Endothelial cell of umbilical vein (primary cell): ENCODE results near the gene IQCH. TPM values are rescaled to one million over a fixed set of nuclear protein-coding genes. Genes with fewer than 3 reads are reported as not detected.

Experiments used
- BruUV-seq: library from RNA; stranded (reverse); fragments of 400-500 nt; replicated peaks from 2 replicates; lab custom pipeline; 2021; lab: Mats Ljungman, UMichigan
- CTCF ChIA-PET: fragments of 300-600, 350-600 bp; sonication (Branson Sonifier 250); formaldehyde crosslinking; loops from one replicate; lab custom pipeline; 2021; ENCODE audit warnings: antibody characterized with exemption, inconsistent platforms; lab: Charles Lee
- POLR2A ChIA-PET: fragments of 300-600, 350-600 bp; sonication (Branson Sonifier 250); formaldehyde crosslinking; loops from one replicate; lab custom pipeline; 2021; ENCODE audit warnings: antibody characterized with exemption, inconsistent platforms; lab: Charles Lee
- DNase-seq: peaks from one replicate; pipeline ENCODE4 v3.0.0-alpha.2; 2011; ENCODE audit warnings: low read depth, low spot score
- FAIRE-seq: peaks from 2 replicates; lab custom pipeline; 2011; peaks lifted over from hg19 to GRCh38; lab: Jason Lieb, UNC
- H2AFZ ChIP-seq: 2 replicates; pipeline ENCODE4 v1.6.0; 2012; ENCODE audit warnings: low read depth, low read length, control low read depth, inconsistent platforms
- H3K27ac ChIP-seq: 2 replicates; pipeline ENCODE4 v1.5.1; 2011; ENCODE audit warnings: low read depth, mild to moderate bottlenecking, control low read depth, low read length, moderate library complexity; ENCODE audit not compliant: insufficient read depth
- H3K27me3 ChIP-seq, 2 experiments: 2 replicates each; pipeline versions ENCODE4 v1.6.0 to v1.6.1; 2011; ENCODE audit warnings: low read length in 2 of 2, mixed read lengths in 1 of 2; ENCODE audit not compliant: control insufficient read depth in 2 of 2, insufficient read depth in 2 of 2
- H3K36me3 ChIP-seq, 2 experiments: 2 replicates in 1 of 2; 3 replicates in 1 of 2; pipeline ENCODE4 v1.5.1; 2011; ENCODE audit warnings: low read length in 2 of 2, mild to moderate bottlenecking in 1 of 2, moderate library complexity in 1 of 2; ENCODE audit not compliant: control insufficient read depth in 2 of 2, insufficient read depth in 2 of 2; ENCODE audit errors: extremely low read depth in 1 of 2
- H3K4me1 ChIP-seq: 3 replicates; pipeline ENCODE4 v1.5.1; 2011; ENCODE audit warnings: mild to moderate bottlenecking, low read length; ENCODE audit not compliant: control insufficient read depth, insufficient read depth; ENCODE audit errors: extremely low read depth
- H3K4me2 ChIP-seq: 2 replicates; pipeline ENCODE4 v1.6.1; 2011; ENCODE audit warnings: low read length, control low read depth, mixed read lengths; ENCODE audit not compliant: insufficient read depth
- H3K4me3 ChIP-seq, 3 experiments: fragments of 200-600 bp in 1 of 3; sonication (generic), shearing (Covaris generic) in 1 of 3; replicated peaks in 1 of 3; 2 replicates each; pipeline ENCODE4 v1.5.1; 2011 to 2016; ENCODE audit warnings: control low read depth in 3 of 3, low read length in 3 of 3, mild to moderate bottlenecking in 2 of 3, inconsistent platforms in 1 of 3, low read depth in 1 of 3, moderate library complexity in 1 of 3; ENCODE audit not compliant: insufficient read depth in 1 of 3
- H3K79me2 ChIP-seq: 2 replicates; pipeline ENCODE4 v1.6.0; 2012; ENCODE audit warnings: low read length, inconsistent platforms; ENCODE audit not compliant: control insufficient read depth, insufficient read depth
- H3K9ac ChIP-seq: replicated peaks from 2 replicates; pipeline ENCODE3; 2011; ENCODE audit warnings: low read length, control low read depth; ENCODE audit not compliant: insufficient read depth; ENCODE audit errors: extremely low read depth
- H3K9me1 ChIP-seq: replicated peaks from 3 replicates; pipeline ENCODE4 v1.6.0; 2011; ENCODE audit warnings: mild to moderate bottlenecking, low read length; ENCODE audit not compliant: control insufficient read depth, insufficient read depth; ENCODE audit errors: extremely low read depth
- H3K9me3 ChIP-seq: replicated peaks from 2 replicates; pipeline ENCODE4 v1.5.1; 2012; ENCODE audit warnings: low read length, inconsistent platforms; ENCODE audit not compliant: control insufficient read depth, insufficient read depth
- H4K20me1 ChIP-seq: replicated peaks from 2 replicates; pipeline ENCODE3; 2011; ENCODE audit warnings: mild to moderate bottlenecking, low read length; ENCODE audit not compliant: control insufficient read depth, insufficient read depth; ENCODE audit errors: extremely low read depth
- CTCF ChIP-seq, 2 donors: IDR thresholded peaks; 1 replicate in 1 of 2; 2 replicates in 1 of 2; pipeline ENCODE4 v1.5.1; 2011; ENCODE audit warnings: low read length in 2 of 2, mild to moderate bottlenecking in 2 of 2, moderate library complexity in 2 of 2, control low read depth in 1 of 2, inconsistent platforms in 1 of 2, low read depth in 1 of 2; ENCODE audit not compliant: insufficient read depth in 1 of 2; ENCODE audit errors: extremely low read depth in 1 of 2
- JUN ChIP-seq: IDR thresholded peaks from 2 replicates; pipeline ENCODE4 v1.6.1; 2011; ENCODE audit warnings: borderline replicate concordance, low read depth; ENCODE audit not compliant: insufficient read length, insufficient read depth
- MYC ChIP-seq: IDR thresholded peaks from one replicate; pipeline ENCODE4 v1.6.1; 2011; ENCODE audit warnings: mild to moderate bottlenecking, low read depth, low read length
- POLR2AphosphoS5 ChIP-seq: IDR thresholded peaks from 2 replicates; pipeline ENCODE4 v1.6.1; 2012; ENCODE audit warnings: low read depth, mild to moderate bottlenecking, control low read depth, low read length, moderate library complexity; ENCODE audit not compliant: insufficient read depth
- dilution Hi-C: fragments of 300-500 bp; cut with MboI; formaldehyde crosslinking; loops from one replicate; pipeline ENCODE4 v1.15.0; 2019; ENCODE audit warnings: low sequenced_read_pairs; ENCODE audit not compliant: extremely low pct_ligation_motif_present
- intact Hi-C: fragments of 100-400 bp; cut with micrococcal nuclease; formaldehyde crosslinking; loops from one replicate; pipeline ENCODE4 v1.10.0; 2022
- polyA plus RNA-seq, 4 experiments: library from polyadenylated mRNA; depleted of rRNA in 3 of 4; stranded (reverse) in 3 of 4; unstranded in 1 of 4; fragments of >200 nt; gene quantifications; 2 replicates each; pipeline versions ENCODE4 v1.2.1 to v1.2.3, GENCODE V29; 2011 to 2012; ENCODE audit warnings: missing spikeins in 1 of 4
- total RNA-seq: library from RNA; stranded (reverse); gene quantifications from 2 replicates; pipeline ENCODE4 v1.2.3, GENCODE V29; 2021

The IQCH gene
- total and polyA plus RNA-seq, 2 donors (not counting 3 experiments of a cell fraction or from before 2014, with no cell fraction given): 0.29 to 0.51 TPM

GRCh38 chr15:67405208-67406191 is 150.9 kb downstream of the IQCH start:
- FAIRE-seq: no peak
- no peak overlapping the region for H3K4me3 ChIP-seq
- ChIA-PET CTCF (interaction anchor here (0.8 to 1.5 kb wide), 5 partner anchors 9 to 29 kb away, joined by 3 to 6 read pairs (median 3); no protein-coding TSS in a partner anchor), POLR2A (no interaction called here)
- H3K79me2 ChIP-seq: no peaks in the 10 kb centered on the region
- H3K9me3 ChIP-seq: no peaks in the 10 kb centered on the region
- no peak for DNase-seq
- H4K20me1 ChIP-seq: no peaks in the 10 kb centered on the region
- no peak overlapping the region for H2AFZ ChIP-seq
- H3K4me1 ChIP-seq: no peaks in the 10 kb centered on the region
- H3K27ac ChIP-seq: no peak overlapping the region
- H3K36me3 ChIP-seq: no peaks in the 10 kb centered on the region
- no peaks in the 10 kb centered on the region for H3K9me1 ChIP-seq
- TF ChIP-seq POLR2AphosphoS5 (no peak), JUN (no peak), CTCF (IDR thresholded peaks at IDR 0.05; ENCODE audit: extremely low read depth in 1 of 2, insufficient read depth in 1 of 2, low read depth in 1 of 2, low read length in 2 of 2) (no peak), MYC (no peak)
- intact Hi-C loops (no loop called here), dilution Hi-C loops (no loop called here)
- H3K4me2 ChIP-seq: no peak overlapping the region
- no peak overlapping the region for H3K9ac ChIP-seq
- peaks cover 0 to 3% of the 10 kb centered on the region in 2 experiments for H3K27me3 ChIP-seq
- BruUV-seq: no TSS peak
